AG04450 (cell line): ENCODE data around the gene TNFRSF1A. TPM values are rescaled to one million over a fixed set of nuclear protein-coding genes. Genes with fewer than 3 reads are reported as not detected.

Experiments used
- CTCF ChIA-PET: fragments of 300-600, 350-600 bp; formaldehyde crosslinking; extraction: SDS; loops from one replicate; lab custom pipeline; 2022; ENCODE audit warnings: antibody characterized with exemption, inconsistent platforms; lab: Charles Lee
- POLR2A ChIA-PET: fragments of 350-600 bp; formaldehyde crosslinking; extraction: SDS; loops from one replicate; lab custom pipeline; 2021; ENCODE audit warnings: antibody characterized with exemption, inconsistent platforms; lab: Yijun Ruan, JAX
- DNase-seq: peaks from one replicate; pipeline ENCODE4 v3.0.0-alpha.2; 2011; ENCODE audit warnings: low read depth, low spot score
- H3K27ac ChIP-seq: one replicate; pipeline ENCODE4 v1.5.1; 2012; ENCODE audit warnings: low read depth, low read length, control low read depth
- H3K27me3 ChIP-seq: one replicate; pipeline ENCODE4 v1.6.0; 2012; ENCODE audit warnings: low read length; ENCODE audit not compliant: control insufficient read depth, insufficient read depth
- H3K4me3 ChIP-seq: 2 replicates; pipeline ENCODE4 v1.5.1; 2011; ENCODE audit warnings: mild to moderate bottlenecking, low read depth, low read length, control low read depth
- H3K9me3 ChIP-seq: 2 replicates; pipeline ENCODE4 v1.5.1; 2012; ENCODE audit warnings: low read length; ENCODE audit not compliant: control insufficient read depth, insufficient read depth
- CTCF ChIP-seq: IDR thresholded peaks from 2 replicates; pipeline ENCODE4 v1.5.1; 2011; ENCODE audit warnings: low read depth, low read length, control low read depth, inconsistent platforms
- polyA plus RNA-seq: library from polyadenylated mRNA; depleted of rRNA; stranded (reverse); fragments of >200 nt; gene quantifications from 2 replicates; pipeline ENCODE4 v1.2.3, GENCODE V29; 2011

Gene TNFRSF1A
- polyA plus RNA-seq, 1 experiment, result 231 TPM

GRCh38 chr12:6307529-6307928 lies 34.3 kb downstream of the TNFRSF1A start:
- TF ChIP-seq CTCF, result no peak
- no peak for DNase-seq
- POLR2A ChIA-PET, result no interaction called here
- Histone ChIP-seq H3K27me3 (peaks cover 9% of the 10 kb centered on the region), H3K27ac (no peak overlapping the region), H3K4me3 (no peak overlapping the region), H3K9me3 (no peaks in the 10 kb centered on the region; the same call in 1 of the 2 replicates)
- CTCF ChIA-PET, result no interaction called here

DNA sequence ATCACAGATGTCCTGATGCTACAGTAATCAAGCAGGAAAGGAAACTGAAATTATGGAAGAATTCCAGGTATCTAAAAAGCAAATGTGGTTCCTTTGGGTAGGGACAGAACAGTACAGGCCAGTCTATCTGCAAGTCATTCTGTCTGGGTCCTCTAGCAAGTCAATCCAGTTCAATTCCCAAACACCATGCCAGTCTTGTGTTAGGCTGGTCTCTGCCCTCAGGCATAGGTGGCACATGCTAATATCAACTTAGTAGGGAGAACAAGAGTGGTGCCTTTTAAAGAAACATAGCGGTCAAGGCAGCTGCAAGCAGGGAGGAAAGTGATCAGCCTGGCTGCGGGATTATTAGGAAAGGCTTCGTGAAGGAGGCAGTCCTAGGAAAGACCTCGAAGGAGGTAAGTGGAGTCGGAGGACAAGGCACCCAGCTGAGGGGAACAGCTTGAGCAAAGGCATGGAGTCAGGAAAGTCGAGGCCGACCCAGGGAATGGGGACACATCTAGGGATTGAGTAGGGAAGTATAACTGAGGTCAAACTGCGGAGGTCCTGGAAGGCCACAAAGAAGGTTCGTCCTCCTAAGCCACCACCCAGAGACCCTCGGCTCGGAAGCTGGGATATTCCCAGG lies 35.2 kb downstream of the TNFRSF1A start:
- Histone ChIP-seq H3K9me3 (no peaks in the 10 kb centered on the region; the same call in 1 of the 2 replicates), H3K27ac (no peak overlapping the region), H3K4me3 (no peak overlapping the region), H3K27me3 (peaks cover 9% of the 10 kb centered on the region)
- CTCF ChIA-PET, result no interaction called here
- POLR2A ChIA-PET, result no interaction called here
- no peak for TF ChIP-seq CTCF
- DNase-seq, result no peak

GRCh38 chr12:6306151-6306550 lies 35.7 kb downstream of the TNFRSF1A start:
- TF ChIP-seq CTCF, result no peak
- Histone ChIP-seq H3K9me3 (no peaks in the 10 kb centered on the region; the same call in 1 of the 2 replicates), H3K27ac (no peak overlapping the region), H3K4me3 (no peak overlapping the region), H3K27me3 (peaks cover 9% of the 10 kb centered on the region)
- ChIA-PET POLR2A (no interaction called here), CTCF (no interaction called here)
- no peak for DNase-seq

DNA sequence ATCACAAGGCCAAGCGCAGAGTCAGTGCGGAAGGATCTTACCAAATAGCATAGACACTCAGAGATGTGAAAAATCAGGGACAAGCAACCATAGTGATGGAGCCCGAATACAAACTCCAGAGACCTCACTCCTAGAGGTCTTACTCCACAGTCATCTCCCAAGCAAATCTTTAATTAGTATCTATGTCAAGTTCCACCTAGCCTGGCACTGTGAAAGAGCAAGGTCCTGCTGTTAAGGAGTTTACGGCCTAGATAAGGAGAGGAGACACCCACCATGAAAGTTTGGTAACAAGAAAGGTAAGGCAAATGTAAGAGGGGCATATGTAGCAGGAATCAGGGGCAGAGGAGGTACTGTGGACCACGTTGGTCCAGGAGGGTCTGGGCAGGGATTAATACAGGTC lies 38.8 kb downstream of the TNFRSF1A start:
- ChIA-PET CTCF (no interaction called here), POLR2A (interaction anchor here (0.6 kb wide), 1 partner anchor 236 kb away, joined by 3 read pairs; no protein-coding TSS in a partner anchor)
- no peak for DNase-seq
- Histone ChIP-seq H3K27ac (no peak overlapping the region), H3K9me3 (no peaks in the 10 kb centered on the region), H3K27me3 (no peaks in the 10 kb centered on the region), H3K4me3 (no peak overlapping the region)
- no peak for TF ChIP-seq CTCF

DNA sequence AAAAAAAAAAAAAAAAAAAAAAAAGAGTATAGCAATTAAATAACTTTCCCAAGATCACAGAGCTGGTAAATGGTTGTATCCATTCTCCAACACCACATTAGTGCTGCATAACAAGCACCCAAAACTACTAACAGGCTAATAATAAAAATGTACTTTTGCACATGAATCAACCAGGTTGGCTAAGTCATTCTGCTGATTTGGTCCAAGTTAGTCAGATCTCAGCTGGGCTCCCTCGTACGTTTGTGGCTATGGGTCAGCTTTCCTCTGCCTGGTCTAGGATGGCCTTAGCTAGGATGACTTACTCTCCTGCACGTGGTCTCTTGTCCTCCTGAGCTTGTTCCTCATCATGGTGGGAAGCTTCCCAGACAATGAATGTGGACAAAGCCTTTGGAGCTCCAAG lies 39.3 kb downstream of the TNFRSF1A start:
- no peak for TF ChIP-seq CTCF
- CTCF ChIA-PET, result interaction anchor here (0.7 kb wide), 1 partner anchor 1740 kb away, joined by 4 read pairs; no protein-coding TSS in a partner anchor
- no peaks in the 10 kb centered on the region for H3K27me3 ChIP-seq
- DNase-seq, result no peak
- no peaks in the 10 kb centered on the region for H3K9me3 ChIP-seq
- POLR2A ChIA-PET, result no interaction called here
- no peak overlapping the region for H3K4me3 ChIP-seq
- H3K27ac ChIP-seq, result no peak overlapping the region
